HCT116 (cell line): ENCODE results near the gene OCSTAMP. TPM values are rescaled to one million over a fixed set of nuclear protein-coding genes. Genes with fewer than 3 reads are reported as not detected.

Source experiments
- ATAC-seq: fragments of 200-7000 bp; cut with Tn5 transposase; 2 replicates; pipeline ENCODE4 v1.9.1; 2020; ENCODE audit warnings: mild to moderate bottlenecking, moderate library complexity
- BruUV-seq: library from RNA; stranded (reverse); fragments of 400-500 nt; replicated peaks from 2 replicates; lab custom pipeline; 2021; lab: Mats Ljungman, UMichigan
- CTCF ChIA-PET: fragments of 300-600 bp; sonication (Branson Sonifier 250); formaldehyde crosslinking; loops from one replicate; lab custom pipeline; 2021; ENCODE audit warnings: antibody characterized with exemption; lab: Charles Lee
- POLR2A ChIA-PET: fragments of 300-600, 350-600 bp; sonication (Branson Sonifier 250); formaldehyde crosslinking; loops from one replicate; lab custom pipeline; 2021; ENCODE audit warnings: antibody characterized with exemption; lab: Charles Lee
- RAD21 ChIA-PET, 2 experiments: fragments of 300-600 bp; sonication (Branson Sonifier 250); formaldehyde crosslinking; loops; one replicate each; lab custom pipeline; 2023; ENCODE audit warnings: low total read pairs in 2 of 2; ENCODE audit not compliant: uncharacterized antibody in 2 of 2, unreplicated experiment in 2 of 2, low non-redundant PET in 1 of 2; lab: Charles Lee
- DNase-seq: peaks from one replicate; pipeline ENCODE4 v3.0.0-alpha.2; 2010; ENCODE audit warnings: low read depth, low spot score
- H2AFZ ChIP-seq: fragments of 200-600 bp; shearing (Covaris generic), sonication (generic); 2 replicates; pipeline ENCODE4 v1.6.1; 2017; ENCODE audit warnings: low read depth, mixed run types, mixed read lengths, antibody characterized with exemption, low read length; ENCODE audit not compliant: poor library complexity, severe bottlenecking
- H3K27ac ChIP-seq: 2 replicates; pipeline ENCODE4 v1.5.1; 2012; ENCODE audit warnings: low read depth, low read length
- H3K27me3 ChIP-seq: fragments of 200-600 bp; sonication (generic); 2 replicates; pipeline ENCODE4 v1.6.1; 2016; ENCODE audit warnings: mixed run types, low read length, mixed read lengths; ENCODE audit not compliant: insufficient read depth
- H3K36me3 ChIP-seq, 2 experiments: fragments of 200-500 bp in 1 of 2; fragments of 200-600 bp in 1 of 2; sonication (Bioruptor generic) in 1 of 2; sonication (generic) in 1 of 2; 2 replicates each; pipeline versions ENCODE4 v1.5.1 to v1.6.1; 2014 to 2016; ENCODE audit warnings: low read length in 2 of 2, inconsistent platforms in 1 of 2, mixed read lengths in 1 of 2, mixed run types in 1 of 2; ENCODE audit not compliant: insufficient read depth in 2 of 2, control insufficient read depth in 1 of 2
- H3K4me1 ChIP-seq, 2 experiments: fragments of 200-600 bp in 1 of 2; sonication (generic) in 1 of 2; 2 replicates each; pipeline versions ENCODE4 v1.5.1 to v1.6.1; 2012 to 2017; ENCODE audit warnings: low read length in 2 of 2, inconsistent platforms in 1 of 2, mild to moderate bottlenecking in 1 of 2, mixed read lengths in 1 of 2, mixed run types in 1 of 2, moderate library complexity in 1 of 2; ENCODE audit not compliant: insufficient read depth in 2 of 2, control insufficient read depth in 1 of 2
- H3K4me2 ChIP-seq: fragments of 200-600 bp; sonication (generic); 2 replicates; pipeline ENCODE4 v1.6.1; 2017; ENCODE audit warnings: mixed run types, low read length, mixed read lengths
- H3K4me3 ChIP-seq, 2 experiments: fragments of 200-600 bp in 1 of 2; sonication (generic) in 1 of 2; replicated peaks in 1 of 2; 2 replicates each; pipeline ENCODE4 v1.5.1; 2011 to 2016; ENCODE audit warnings: low read length in 2 of 2, control low read depth in 1 of 2, low read depth in 1 of 2, mild to moderate bottlenecking in 1 of 2, mixed read lengths in 1 of 2, mixed run types in 1 of 2
- H3K79me2 ChIP-seq: fragments of 200-600 bp; sonication (generic); 2 replicates; pipeline ENCODE4 v1.6.1; 2017; ENCODE audit warnings: mild to moderate bottlenecking, mixed run types, low read length, moderate library complexity, mixed read lengths; ENCODE audit not compliant: insufficient read depth
- H3K9ac ChIP-seq: fragments of 200-600 bp; sonication (generic); 2 replicates; pipeline ENCODE4 v1.6.1; 2016; ENCODE audit warnings: low read length, mixed read lengths
- H3K9me2 ChIP-seq: fragments of 200-600 bp; sonication (generic), shearing (Covaris generic); 2 replicates; pipeline ENCODE4 v1.6.1; 2017; ENCODE audit warnings: mixed run types, mild to moderate bottlenecking, moderate library complexity; ENCODE audit not compliant: insufficient read depth
- H3K9me3 ChIP-seq, 2 experiments: fragments of 200-500 bp in 1 of 2; fragments of 200-600 bp in 1 of 2; sonication (Bioruptor generic) in 1 of 2; sonication (generic) in 1 of 2; 2 replicates each; pipeline ENCODE4 v1.6.1; 2014 to 2017; ENCODE audit warnings: low read length in 2 of 2, mixed read lengths in 2 of 2, inconsistent platforms in 1 of 2, low read depth in 1 of 2, mild to moderate bottlenecking in 1 of 2, mixed run types in 1 of 2, moderate library complexity in 1 of 2; ENCODE audit not compliant: control insufficient read depth in 1 of 2, insufficient read depth in 1 of 2
- H4K20me1 ChIP-seq: fragments of 200-600 bp; sonication (generic), shearing (Covaris generic); 2 replicates; pipeline ENCODE4 v1.6.1; 2017; ENCODE audit warnings: mixed run types, mild to moderate bottlenecking, moderate library complexity; ENCODE audit not compliant: insufficient read depth
- CBX3 ChIP-seq: IDR thresholded peaks from 2 replicates; pipeline ENCODE4 v1.6.1; 2012; ENCODE audit warnings: low read depth
- CEBPB ChIP-seq: IDR thresholded peaks from 2 replicates; pipeline ENCODE4 v1.6.1; 2012; ENCODE audit warnings: low read depth
- ELF1 ChIP-seq: IDR thresholded peaks from 2 replicates; pipeline ENCODE4 v1.6.1; 2012; ENCODE audit warnings: low read depth, borderline replicate concordance
- EZH2phosphoT487 ChIP-seq: fragments of 200-600 bp; IDR thresholded peaks from 2 replicates; pipeline ENCODE4 v1.6.1; 2018; ENCODE audit warnings: antibody characterized with exemption, borderline replicate concordance
- FOSL1 ChIP-seq: IDR thresholded peaks from 2 replicates; pipeline ENCODE4 v1.6.1; 2012; ENCODE audit warnings: low read depth
- JUND ChIP-seq: IDR thresholded peaks from 2 replicates; pipeline ENCODE4 v1.6.1; 2012
- POLR2A ChIP-seq: IDR thresholded peaks from 2 replicates; pipeline ENCODE4 v1.7.0; 2011; ENCODE audit warnings: borderline replicate concordance; ENCODE audit not compliant: insufficient read depth, insufficient read length; ENCODE audit errors: extremely low read depth
- POLR2AphosphoS5 ChIP-seq: IDR thresholded peaks from 2 replicates; pipeline ENCODE4 v1.6.1; 2011; ENCODE audit warnings: mild to moderate bottlenecking, low read depth, low read length, moderate library complexity
- RAD21 ChIP-seq: IDR thresholded peaks from 2 replicates; pipeline ENCODE4 v1.6.1; 2012; ENCODE audit warnings: low read depth, mild to moderate bottlenecking
- SIN3A ChIP-seq: IDR thresholded peaks from 2 replicates; pipeline ENCODE4 v1.6.1; 2012; ENCODE audit warnings: low read depth
- SP1 ChIP-seq: IDR thresholded peaks from 2 replicates; pipeline ENCODE4 v1.6.1; 2012; ENCODE audit warnings: low read depth
- SRF ChIP-seq: IDR thresholded peaks from 2 replicates; pipeline ENCODE4 v1.6.1; 2012; ENCODE audit warnings: low read depth
- TCF7L2 ChIP-seq: IDR thresholded peaks from 2 replicates; pipeline ENCODE4 v1.7.0; 2011; ENCODE audit warnings: borderline replicate concordance, inconsistent platforms; ENCODE audit not compliant: insufficient read depth, insufficient read length; ENCODE audit errors: extremely low read depth
- YY1 ChIP-seq: IDR thresholded peaks from 2 replicates; pipeline ENCODE4 v1.6.1; 2011; ENCODE audit warnings: low read length, low read depth, moderate library complexity, mild to moderate bottlenecking; ENCODE audit not compliant: insufficient replicate concordance; ENCODE audit errors: extremely low read depth
- ZFX ChIP-seq: fragments of 450-650 bp; IDR thresholded peaks from 2 replicates; pipeline ENCODE4 v1.6.1; 2017
- ZNF274 ChIP-seq: fragments of 200-500 bp; sonication (Bioruptor generic); IDR thresholded peaks from 2 replicates; pipeline ENCODE4 v1.6.1; 2014; ENCODE audit warnings: mild to moderate bottlenecking, low read depth, low read length, inconsistent platforms
- intact Hi-C: fragments of 100-400 bp; cut with micrococcal nuclease; formaldehyde crosslinking; loops from 2 replicates; pipeline ENCODE4 v1.10.0; 2022
- total RNA-seq: library from RNA; stranded (reverse); gene quantifications from one replicate; pipeline ENCODE4 v1.2.1, GENCODE V29; 2021; ENCODE audit not compliant: unreplicated experiment
- TF ChIP-seq, protein P1 (sequence below): IDR thresholded peaks from 2 replicates; pipeline ENCODE4 v1.6.1; 2012
- TF ChIP-seq, protein P2 (sequence below): IDR thresholded peaks from 2 replicates; pipeline ENCODE4 v1.6.1; 2012; ENCODE audit warnings: low read depth
- TF ChIP-seq, protein P3 (sequence below): IDR thresholded peaks from 2 replicates; pipeline ENCODE4 v1.6.1; 2012
- TF ChIP-seq, protein P4 (sequence below), 3 experiments: fragments of 200-600 bp in 1 of 3; sonication (generic) in 1 of 3; IDR thresholded peaks in 2 of 3; conservative IDR thresholded peaks in 1 of 3; 2 replicates each; pipeline ENCODE4 v1.5.1; 2012 to 2017; ENCODE audit warnings: low read depth in 2 of 3, low read length in 2 of 3, antibody characterized with exemption in 1 of 3, borderline replicate concordance in 1 of 3, control low read depth in 1 of 3, mild to moderate bottlenecking in 1 of 3, mixed read lengths in 1 of 3, mixed run types in 1 of 3, moderate library complexity in 1 of 3; ENCODE audit not compliant: insufficient read depth in 1 of 3

OCSTAMP gene
- total RNA-seq, 1 experiment from 2014 or later = not detected

DNA sequence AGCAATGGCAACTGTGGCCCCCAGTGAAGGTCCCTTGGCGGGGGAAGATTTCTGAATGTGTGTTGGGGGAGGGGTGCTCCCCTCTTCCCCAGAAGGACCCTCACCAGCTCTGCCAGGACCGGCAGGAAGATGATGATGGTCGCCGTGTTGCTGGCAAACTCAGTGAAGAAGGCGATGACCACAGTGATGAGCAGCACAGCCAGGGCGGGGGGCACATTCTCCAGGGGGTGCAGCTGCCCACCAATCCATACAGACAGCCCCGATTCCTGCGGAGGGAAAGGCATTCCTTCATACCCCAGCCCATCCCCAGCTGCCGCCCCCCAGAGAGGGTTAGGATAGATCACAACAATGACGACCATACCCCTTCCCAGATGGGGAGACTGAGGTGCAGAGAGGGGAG, 15.7 kb upstream of the OCSTAMP start:
- Histone ChIP-seq H3K9me2 (no peaks in the 10 kb centered on the region), H3K4me3 (no peak overlapping the region), H4K20me1 (no peaks in the 10 kb centered on the region), H3K9me3 (no peaks in the 10 kb centered on the region), H2AFZ (no peak overlapping the region), H3K79me2 (no peaks in the 10 kb centered on the region), H3K4me1 (peaks cover 4 to 11% of the 10 kb centered on the region in 2 experiments; a peak in 2 of 4 replicates), H3K9ac (no peak overlapping the region), H3K27ac (no peak overlapping the region), H3K27me3 (no peaks in the 10 kb centered on the region), H3K4me2 (no peak overlapping the region), H3K36me3 (no peaks in the 10 kb centered on the region)
- TF ChIP-seq EZH2phosphoT487 = no peak
- TF ChIP-seq, protein P1, sequence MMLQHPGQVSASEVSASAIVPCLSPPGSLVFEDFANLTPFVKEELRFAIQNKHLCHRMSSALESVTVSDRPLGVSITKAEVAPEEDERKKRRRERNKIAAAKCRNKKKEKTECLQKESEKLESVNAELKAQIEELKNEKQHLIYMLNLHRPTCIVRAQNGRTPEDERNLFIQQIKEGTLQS = no peak
- TF ChIP-seq ZNF274 = no peak
- no peak for TF ChIP-seq ZFX
- TF ChIP-seq, protein P2, sequence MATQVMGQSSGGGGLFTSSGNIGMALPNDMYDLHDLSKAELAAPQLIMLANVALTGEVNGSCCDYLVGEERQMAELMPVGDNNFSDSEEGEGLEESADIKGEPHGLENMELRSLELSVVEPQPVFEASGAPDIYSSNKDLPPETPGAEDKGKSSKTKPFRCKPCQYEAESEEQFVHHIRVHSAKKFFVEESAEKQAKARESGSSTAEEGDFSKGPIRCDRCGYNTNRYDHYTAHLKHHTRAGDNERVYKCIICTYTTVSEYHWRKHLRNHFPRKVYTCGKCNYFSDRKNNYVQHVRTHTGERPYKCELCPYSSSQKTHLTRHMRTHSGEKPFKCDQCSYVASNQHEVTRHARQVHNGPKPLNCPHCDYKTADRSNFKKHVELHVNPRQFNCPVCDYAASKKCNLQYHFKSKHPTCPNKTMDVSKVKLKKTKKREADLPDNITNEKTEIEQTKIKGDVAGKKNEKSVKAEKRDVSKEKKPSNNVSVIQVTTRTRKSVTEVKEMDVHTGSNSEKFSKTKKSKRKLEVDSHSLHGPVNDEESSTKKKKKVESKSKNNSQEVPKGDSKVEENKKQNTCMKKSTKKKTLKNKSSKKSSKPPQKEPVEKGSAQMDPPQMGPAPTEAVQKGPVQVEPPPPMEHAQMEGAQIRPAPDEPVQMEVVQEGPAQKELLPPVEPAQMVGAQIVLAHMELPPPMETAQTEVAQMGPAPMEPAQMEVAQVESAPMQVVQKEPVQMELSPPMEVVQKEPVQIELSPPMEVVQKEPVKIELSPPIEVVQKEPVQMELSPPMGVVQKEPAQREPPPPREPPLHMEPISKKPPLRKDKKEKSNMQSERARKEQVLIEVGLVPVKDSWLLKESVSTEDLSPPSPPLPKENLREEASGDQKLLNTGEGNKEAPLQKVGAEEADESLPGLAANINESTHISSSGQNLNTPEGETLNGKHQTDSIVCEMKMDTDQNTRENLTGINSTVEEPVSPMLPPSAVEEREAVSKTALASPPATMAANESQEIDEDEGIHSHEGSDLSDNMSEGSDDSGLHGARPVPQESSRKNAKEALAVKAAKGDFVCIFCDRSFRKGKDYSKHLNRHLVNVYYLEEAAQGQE = no peak
- no peak for TF ChIP-seq ELF1
- TF ChIP-seq CEBPB = no peak
- no peak for TF ChIP-seq POLR2AphosphoS5
- TF ChIP-seq FOSL1 = no peak
- no peak for TF ChIP-seq TCF7L2
- TF ChIP-seq CBX3 = no peak
- no peak for TF ChIP-seq SRF
- TF ChIP-seq SP1 = no peak
- TF ChIP-seq POLR2A = no peak
- TF ChIP-seq, protein P3, sequence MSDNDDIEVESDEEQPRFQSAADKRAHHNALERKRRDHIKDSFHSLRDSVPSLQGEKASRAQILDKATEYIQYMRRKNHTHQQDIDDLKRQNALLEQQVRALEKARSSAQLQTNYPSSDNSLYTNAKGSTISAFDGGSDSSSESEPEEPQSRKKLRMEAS = no peak
- TF ChIP-seq SIN3A = no peak
- TF ChIP-seq, protein P4, sequence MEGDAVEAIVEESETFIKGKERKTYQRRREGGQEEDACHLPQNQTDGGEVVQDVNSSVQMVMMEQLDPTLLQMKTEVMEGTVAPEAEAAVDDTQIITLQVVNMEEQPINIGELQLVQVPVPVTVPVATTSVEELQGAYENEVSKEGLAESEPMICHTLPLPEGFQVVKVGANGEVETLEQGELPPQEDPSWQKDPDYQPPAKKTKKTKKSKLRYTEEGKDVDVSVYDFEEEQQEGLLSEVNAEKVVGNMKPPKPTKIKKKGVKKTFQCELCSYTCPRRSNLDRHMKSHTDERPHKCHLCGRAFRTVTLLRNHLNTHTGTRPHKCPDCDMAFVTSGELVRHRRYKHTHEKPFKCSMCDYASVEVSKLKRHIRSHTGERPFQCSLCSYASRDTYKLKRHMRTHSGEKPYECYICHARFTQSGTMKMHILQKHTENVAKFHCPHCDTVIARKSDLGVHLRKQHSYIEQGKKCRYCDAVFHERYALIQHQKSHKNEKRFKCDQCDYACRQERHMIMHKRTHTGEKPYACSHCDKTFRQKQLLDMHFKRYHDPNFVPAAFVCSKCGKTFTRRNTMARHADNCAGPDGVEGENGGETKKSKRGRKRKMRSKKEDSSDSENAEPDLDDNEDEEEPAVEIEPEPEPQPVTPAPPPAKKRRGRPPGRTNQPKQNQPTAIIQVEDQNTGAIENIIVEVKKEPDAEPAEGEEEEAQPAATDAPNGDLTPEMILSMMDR (IDR thresholded peaks at IDR 0.05 in 2 of 3, conservative IDR thresholded peaks at IDR 0.05 in 1 of 3; ENCODE audit: borderline replicate concordance in 1 of 3, insufficient read depth in 1 of 3, low read depth in 2 of 3, low read length in 2 of 3) = no peak
- no peak for TF ChIP-seq RAD21
- TF ChIP-seq JUND = no peak
- no peak for TF ChIP-seq YY1
- DNase-seq = no peak
- CTCF ChIA-PET = no interaction called here
- RAD21 ChIA-PET = no interaction called here
- intact Hi-C loops = no loop called here
- POLR2A ChIA-PET = no interaction called here
- BruUV-seq = no TSS peak
- ATAC-seq = no peak
